HG03060 (cell line): ENCODE results near the gene EDEM2.
A peak's percentile ranks its signal among the peaks of the same experiment; 100 is the strongest.
"Not testable (repeated sequence)": the region's sequence is repeated elsewhere in the genome, so short reads cannot be mapped to it uniquely, and the experiment has no call there.

ENCODE experiments used
- ATAC-seq: cut with Tn5 transposase; IDR thresholded peaks from one replicate; pipeline ENCODE4 v1.9.1; 2021; ENCODE audit warnings: low read depth, moderate number of reproducible peaks; ENCODE audit not compliant: unreplicated experiment

Gene EDEM2, protein sequence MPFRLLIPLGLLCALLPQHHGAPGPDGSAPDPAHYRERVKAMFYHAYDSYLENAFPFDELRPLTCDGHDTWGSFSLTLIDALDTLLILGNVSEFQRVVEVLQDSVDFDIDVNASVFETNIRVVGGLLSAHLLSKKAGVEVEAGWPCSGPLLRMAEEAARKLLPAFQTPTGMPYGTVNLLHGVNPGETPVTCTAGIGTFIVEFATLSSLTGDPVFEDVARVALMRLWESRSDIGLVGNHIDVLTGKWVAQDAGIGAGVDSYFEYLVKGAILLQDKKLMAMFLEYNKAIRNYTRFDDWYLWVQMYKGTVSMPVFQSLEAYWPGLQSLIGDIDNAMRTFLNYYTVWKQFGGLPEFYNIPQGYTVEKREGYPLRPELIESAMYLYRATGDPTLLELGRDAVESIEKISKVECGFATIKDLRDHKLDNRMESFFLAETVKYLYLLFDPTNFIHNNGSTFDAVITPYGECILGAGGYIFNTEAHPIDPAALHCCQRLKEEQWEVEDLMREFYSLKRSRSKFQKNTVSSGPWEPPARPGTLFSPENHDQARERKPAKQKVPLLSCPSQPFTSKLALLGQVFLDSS

DNA sequence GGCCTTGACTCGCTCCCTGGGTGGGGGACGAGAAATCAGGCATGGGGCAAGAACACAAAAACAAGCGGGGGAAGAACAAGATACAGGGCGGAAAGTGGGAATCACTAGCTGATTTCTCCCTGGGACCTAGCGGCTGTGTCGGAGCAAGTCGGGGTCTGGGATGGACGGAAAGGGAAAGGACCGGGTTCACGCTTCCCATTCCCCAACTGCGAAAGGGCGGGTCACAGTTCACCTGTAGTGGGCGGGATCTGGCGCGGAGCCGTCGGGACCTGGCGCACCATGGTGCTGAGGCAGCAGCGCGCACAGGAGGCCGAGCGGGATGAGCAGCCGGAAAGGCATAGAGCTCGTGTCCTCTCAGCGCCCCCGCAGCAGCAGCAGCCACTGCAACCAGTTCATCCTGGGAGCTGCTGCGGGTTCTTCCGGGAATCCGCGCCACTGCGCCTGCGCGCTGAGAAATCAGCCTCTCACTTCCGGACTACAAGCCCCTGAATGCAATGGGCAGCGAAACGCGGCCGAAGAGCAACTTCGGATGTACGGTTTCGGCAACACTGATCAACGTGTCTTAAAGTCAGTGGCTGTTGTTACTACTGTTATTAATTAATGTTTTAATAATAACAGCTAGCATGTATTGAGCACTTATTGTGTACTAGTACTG is at the start of gene EDEM2:
TSS of gene EDEM2 (minus strand) at position 417 of the 655 bp plus-strand sequence. CDS start at position 339, 78 bp downstream.
- peak; percentile 47 for ATAC-seq

DNA sequence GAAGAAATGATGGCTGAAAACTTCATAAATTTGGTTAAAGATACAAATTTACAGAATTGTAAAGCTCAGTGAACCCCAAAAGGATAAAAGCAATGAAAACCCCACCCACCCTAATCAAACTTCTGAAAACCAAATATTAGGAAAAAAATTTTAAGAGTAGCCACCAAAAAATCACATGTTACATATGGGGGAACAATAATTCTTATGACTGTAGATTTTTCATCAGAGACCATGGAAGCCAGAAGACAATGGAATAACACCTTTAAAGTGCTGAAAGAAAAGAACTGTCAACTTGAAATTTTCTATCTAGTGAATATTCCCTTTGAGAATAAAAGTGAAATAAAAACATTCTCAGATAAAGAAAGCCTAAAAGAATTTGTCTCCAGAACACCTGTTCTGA is 49.2 kb upstream of the EDEM2 start:
- no peak for ATAC-seq

DNA sequence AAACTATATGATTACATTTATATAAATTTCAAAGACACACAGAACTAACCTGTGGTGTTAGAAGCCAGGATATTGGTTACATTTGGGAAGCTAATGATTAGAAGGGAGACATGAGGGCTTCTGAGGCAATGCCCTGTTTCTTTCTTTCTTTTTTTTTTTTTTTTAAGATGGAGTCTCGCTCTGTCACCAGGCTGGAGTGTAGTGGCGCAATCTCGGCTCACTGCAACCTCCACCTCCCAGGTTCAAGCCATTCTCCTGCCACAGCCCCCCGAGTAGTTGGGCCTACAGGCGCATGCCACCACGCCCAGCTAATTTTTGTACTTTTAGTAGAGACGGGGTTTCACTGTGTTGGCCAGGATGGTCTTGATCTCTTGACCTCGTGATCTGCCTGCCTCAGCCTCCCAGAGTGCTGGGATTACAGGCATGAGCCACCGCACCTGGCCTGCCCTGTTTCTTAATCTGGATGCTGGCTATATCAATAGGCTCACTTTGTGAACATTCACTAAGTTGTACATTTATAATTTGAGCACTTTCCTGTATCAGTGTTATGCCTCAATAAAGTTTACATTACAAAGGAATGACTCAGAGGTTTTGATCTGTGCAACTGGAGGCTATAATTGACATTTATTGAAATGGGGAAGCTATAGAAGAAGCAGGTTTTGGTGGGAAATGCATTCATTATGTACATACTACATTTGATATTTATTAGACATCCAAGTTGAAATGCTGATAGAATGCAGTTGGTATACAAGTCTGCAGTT is 46.1 kb upstream of the EDEM2 start:
- ATAC-seq, result not testable (repeated sequence)

DNA sequence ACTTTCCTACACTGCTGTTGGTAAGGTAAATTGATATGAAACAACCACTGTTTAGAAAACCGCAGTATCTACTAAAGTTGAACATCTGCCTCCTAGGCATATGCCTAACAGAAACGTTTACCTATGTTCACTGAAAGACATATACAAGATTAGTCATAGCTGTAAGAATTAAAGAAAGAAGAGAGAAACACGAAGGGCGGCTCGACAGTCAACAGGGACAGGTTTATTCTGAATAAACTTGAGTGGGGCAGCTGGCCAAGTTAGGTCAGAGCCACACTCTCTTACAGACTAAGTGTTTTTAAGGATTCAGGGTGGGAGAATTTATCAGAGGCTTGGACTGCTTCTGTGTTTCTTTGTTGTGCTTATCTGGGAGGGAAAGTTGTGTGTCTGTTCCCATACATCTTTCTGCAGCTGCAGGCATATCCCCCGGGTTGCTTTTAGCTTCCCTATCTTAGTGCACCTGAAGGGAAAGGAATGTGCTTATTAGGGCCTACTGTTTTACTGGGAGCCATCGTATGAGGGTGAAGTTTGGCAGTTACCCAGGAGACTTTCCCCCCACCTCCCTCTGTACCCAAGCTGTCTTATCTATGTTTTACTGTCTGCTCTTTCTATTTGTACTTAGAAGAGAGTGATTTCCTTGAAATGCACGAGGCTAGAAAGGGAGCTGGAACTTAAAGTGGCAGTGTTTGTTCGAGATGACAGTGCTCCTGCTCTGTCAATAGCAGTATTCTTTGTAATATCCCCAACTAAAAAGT is 45.2 kb upstream of the EDEM2 start:
- no peak for ATAC-seq

DNA sequence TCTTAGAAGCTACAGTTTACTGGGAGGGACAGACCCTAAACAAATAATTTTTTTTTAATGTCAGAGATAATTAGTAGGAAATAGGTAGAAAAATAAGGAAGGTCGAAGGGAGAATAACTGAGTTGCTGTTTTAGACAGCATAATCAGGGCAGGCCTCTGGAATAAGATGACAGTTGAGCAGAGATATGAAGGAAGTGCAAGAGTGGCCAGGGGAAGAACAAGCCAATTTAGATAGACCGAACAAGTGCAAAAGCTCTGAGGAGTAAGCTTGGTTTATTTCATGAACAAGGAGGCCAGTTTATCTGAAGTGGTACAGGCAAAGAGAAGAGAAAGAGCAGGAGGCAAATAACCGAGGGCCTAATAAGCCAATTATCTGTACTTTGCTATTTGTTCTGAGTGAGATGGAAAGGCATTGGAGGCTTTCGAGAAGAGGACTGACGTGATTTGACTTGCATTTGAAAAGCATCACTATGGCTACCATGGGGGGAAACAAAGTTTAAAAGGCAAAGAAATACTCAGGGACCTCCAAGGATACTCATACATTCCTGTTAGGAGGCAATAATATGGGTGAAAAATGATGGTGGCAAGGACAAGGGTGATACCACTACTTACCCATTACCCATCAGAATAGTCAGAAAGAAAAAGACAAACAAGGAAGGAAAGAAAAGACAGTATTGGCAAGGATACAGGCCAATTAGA is 44.4 kb upstream of the EDEM2 start:
- no peak for ATAC-seq

DNA sequence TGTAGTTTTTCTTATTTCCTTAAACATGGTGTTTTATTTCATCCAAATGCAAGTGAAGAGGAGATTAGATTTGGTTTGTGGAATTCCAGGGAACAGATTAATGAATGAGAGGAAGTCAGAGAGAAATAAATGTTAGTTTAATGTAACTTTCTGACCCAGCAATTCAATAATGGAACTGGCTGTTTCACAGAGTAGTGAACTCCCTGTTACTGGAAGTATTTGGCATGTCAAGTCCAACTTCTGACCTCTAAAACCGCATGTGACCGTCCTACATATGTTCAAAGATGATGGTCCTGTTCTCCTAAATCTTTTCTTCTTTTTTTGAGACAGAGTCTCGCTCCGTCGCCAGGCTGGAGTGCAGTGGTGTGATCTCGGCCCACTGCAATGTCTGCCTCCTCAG is 43.4 kb upstream of the EDEM2 start:
- no peak for ATAC-seq

DNA sequence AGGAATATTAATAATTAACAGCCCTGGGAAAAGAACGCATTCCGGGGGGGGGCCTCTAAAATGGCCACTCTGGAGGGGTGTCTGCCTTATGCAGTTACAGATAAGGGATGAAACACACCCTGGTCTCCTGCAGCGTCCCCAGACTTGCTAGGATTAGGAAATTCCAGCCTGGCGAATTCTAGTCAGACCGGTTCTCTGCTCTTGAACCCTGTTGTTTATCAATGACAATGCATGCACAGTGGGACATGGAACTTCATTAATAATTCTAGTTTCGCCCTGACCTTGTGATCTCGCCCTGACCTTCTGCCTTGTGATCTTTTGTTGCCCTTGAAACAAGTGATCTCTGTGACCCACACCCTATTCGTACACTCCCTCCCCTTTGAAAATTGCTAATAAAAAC is 42.1 kb upstream of the EDEM2 start:
- not testable (repeated sequence) for ATAC-seq

DNA sequence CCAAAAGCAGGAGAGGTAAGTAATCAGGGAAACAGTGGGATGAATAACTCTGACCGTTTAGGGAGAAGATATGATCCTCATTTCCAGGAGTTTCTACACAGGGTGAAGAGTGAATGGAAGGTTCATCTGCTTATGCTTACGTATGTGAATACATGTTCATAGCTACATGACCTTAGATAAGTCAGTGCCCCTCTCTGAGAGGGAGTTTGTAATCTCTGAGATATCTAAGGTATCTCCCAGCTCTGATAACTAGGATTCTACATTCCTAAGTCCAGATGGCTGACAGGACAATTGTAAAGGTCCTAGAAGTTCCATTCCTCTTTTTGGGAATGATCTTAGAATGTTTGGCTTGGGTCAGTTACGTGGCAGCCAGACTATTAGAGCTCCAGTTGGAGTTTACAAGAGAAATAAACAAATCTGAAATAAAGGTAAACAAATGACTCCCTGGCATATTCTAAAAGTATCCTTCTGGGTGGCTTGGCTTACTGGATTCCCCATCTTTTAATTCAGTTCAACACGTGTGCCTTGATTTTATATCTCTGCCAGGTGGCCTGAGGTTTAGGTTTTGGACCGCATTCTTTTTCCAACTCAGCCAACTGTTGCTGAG is 40.6 kb upstream of the EDEM2 start:
- ATAC-seq, result no peak

DNA sequence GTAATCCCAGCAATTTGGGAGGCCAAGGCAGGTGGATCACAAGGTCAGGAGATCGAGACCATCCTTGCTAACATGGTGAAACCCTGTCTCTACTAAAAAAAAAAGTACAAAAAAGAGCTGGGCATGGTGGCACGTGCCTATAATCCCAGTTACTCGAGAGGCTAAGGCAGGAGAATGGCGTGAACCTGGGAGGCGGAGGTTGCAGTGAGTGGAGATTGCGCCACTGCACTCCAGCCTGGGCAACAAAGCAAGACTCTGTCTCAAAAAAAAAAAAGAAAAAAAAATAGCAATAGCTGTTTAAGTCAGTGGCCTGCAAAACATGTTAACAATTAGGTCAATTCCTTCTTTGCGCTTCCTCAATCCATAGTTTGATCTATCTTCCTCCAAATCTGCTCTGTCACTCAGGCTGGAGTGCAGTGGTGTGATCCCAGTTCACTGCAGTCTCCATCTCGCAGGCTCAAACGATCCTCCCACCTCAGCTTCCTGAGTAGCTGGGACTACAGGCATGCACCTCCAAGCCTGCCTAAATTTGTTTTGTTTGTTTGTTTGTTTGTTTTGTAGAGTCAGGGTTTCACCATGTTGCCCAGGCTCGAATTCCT is 39.7 kb upstream of the EDEM2 start:
- not testable (repeated sequence) for ATAC-seq

DNA sequence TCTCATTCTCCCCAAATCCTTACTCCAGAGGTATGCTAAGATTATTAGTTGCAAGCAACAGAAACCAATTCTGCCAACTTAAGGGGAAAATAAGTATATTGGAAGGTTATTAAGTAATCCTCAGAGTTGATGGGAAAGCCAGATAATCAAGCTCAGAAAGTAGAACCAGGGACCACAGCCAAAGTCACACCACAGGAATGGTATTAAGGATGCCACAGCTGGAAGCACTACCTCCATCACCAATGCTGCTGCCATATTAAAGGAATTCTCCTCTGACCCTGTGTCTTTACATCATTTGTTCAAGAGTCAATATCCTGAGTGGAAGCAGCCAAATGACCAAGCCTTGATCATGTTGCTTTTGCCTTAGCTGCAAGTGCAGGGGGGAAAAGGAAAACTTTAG is 34.6 kb upstream of the EDEM2 start:
- no peak for ATAC-seq

DNA sequence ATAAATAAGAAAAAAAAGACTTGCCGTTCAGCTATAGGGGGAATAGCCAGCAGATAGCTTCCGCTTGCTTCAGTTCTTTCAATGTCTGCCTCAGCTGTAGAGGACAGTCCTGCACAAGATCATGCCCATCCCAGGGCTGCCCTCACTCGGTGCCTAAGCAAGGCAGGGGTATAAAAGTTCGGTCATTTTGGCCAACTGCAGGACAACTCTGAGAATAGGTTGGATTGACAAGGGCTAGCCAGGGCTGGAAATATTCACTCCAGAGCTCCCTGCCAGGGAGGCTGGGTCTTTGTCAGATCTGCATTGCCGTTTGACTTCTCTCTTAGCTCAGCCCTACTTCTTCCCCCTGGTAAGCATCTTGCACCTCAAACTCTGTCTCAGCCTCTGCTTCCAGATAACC is 33.1 kb upstream of the EDEM2 start:
- ATAC-seq, result no peak

DNA sequence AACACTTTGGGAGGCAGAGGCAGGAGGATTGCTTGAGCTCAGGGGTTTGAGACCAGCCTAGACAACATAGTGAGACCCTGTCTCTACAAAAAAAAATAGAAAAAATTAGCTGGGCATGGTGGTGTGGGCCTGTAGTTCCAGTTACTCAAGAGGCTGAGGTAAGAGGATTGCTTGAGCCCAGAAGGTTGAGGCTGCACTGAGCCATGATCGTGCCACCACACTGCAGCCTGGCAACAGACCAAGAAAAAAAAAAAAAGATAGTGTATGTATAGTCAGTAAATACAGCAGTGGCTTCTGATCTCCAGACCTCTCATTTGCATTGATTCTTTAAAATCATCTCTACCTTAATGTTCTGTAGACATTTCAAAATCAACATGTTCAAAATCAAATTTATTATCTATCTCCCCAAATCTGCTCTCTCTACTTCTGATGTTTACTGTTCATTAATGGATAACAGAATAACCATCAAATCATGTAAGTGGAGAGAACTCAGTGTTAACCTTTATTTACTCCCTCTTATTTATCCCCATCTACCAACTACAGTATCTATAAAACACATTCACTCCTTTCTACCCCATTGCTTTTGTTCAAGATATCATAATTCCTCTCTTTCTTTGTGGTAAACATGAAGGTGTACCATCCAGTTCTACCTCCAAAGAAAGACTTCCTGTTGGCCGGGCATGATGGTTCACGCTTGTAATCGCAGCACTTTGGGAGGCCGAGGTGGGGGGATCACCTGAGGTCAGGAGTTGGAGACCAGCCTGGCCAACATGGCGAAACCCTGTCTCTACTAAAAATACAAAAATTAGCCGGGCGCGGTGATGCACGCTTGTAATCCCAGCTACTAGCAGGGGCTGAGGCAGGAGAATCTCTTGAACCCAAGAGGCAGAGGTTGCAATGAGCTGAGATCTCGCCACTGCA is 32.4 kb upstream of the EDEM2 start:
- no peak for ATAC-seq

DNA sequence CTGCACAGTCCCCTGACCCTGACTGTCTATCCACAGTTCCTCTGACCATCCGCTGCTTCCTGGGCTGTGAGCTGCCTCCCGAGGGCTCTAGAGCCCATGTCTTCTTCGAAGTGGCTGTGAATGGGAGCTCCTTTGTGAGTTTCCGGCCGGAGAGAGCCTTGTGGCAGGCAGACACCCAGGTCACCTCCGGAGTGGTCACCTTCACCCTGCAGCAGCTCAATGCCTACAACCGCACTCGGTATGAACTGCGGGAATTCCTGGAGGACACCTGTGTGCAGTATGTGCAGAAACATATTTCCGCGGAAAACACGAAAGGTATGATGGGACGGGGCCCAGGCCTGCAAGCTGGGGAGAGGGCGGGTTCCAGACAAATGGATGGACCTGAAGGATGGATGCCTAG is 29.0 kb upstream of the EDEM2 start:
- no peak for ATAC-seq

DNA sequence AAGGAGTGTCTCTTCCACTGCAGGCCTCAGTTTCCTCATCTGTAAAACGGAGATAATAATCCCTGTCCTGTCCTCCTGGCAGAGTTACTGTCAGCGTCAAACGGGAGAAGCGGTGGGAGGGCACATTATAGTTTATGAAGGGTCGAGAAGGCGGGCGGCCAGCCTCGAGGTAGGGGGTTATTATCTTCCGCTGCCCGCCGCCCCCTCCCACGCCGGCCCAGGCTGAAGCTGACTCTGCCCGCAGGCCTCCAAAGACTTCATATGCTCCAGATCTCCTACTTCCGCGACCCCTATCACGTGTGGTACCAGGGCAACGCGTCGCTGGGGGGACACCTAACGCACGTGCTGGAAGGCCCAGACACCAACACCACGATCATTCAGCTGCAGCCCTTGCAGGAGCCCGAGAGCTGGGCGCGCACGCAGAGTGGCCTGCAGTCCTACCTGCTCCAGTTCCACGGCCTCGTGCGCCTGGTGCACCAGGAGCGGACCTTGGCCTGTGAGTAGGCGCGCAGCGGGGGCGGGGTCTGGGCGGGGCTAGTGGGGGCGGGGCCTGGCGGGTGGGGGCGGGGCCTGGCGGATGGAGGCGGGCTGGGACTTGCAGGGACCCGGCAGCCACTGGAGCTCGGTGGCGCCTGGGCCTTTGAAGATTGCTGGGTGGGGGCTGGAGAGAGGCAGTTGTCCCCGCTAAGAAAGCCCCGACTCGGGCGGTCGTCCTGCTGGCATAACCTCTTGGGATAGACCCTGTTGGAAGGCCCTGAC is 27.5 kb upstream of the EDEM2 start:
- no peak for ATAC-seq

DNA sequence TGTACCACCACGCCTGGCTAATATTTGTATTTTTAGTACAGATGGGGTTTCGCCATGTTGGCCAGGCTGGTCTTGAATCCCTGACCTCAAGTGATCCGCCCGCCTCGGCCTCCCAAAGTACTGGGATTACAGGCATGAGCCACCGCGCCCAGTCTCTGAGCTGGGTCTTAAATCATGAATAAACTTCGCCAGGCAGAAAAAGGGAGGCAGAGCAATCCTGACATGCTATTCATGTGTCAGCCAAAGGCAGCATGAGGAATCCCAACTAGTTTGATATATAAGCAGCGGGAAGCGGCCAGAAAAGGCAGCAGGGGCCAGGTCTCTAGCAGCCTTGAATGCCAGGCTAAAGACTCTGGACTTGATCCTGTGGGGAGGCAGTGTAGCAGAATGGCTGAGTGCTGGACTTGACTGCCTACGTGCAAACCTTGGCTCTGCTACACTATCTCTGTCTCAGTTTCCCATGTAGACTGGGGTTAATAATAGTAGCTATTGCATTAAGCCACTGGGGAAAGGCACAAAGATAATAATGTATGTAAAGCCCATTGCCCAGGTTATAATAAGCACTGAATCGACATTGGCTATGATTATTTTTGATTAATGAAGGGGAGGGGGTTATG is 26.5 kb upstream of the EDEM2 start:
- no peak for ATAC-seq

DNA sequence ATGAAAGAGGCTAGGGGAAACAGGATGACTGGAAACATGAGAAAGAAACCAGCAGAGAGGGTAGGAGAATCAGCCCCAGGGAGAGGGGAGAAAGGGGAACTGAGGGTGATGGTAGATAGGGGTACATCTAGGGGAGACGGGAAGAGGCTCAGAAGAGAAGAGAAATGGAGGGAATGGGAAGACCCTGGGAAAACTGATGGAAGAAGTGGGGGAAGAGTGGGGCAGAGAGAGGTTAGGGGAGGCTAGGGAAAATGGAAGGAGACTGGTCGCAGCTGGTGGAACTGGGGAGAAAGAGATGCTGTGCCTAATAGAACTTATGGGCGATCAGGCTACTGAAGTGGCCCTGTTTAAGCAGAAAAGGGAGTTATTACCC is 25.3 kb upstream of the EDEM2 start:
- ATAC-seq, result no peak
